Lower leg skin (tissue), 3 donors: ENCODE measurements around the gene PRKCZ.

ENCODE experiments used
- CTCF ChIP-seq, 3 donors: fragments of 450-650 bp; IDR thresholded peaks; one replicate each; pipeline ENCODE4 v1.5.1; 2016; ENCODE audit warnings: antibody characterized with exemption in 3 of 3, mild to moderate bottlenecking in 3 of 3, moderate library complexity in 2 of 3
- POLR2A ChIP-seq, 2 donors: fragments of 450-650 bp; IDR thresholded peaks; one replicate each; pipeline ENCODE4 v1.6.1; 2016 to 2017; ENCODE audit warnings: antibody characterized with exemption in 2 of 2, mild to moderate bottlenecking in 1 of 2, moderate library complexity in 1 of 2

- TF ChIP-seq CTCF (IDR thresholded peaks at IDR 0.05) (no peak), POLR2A (IDR thresholded peaks at IDR 0.05) (no peak)
Measured at GRCh38 chr1:2000850-2001249, 49.4 kb upstream of the PRKCZ start.
